PC-3 (cell line): ENCODE results near the gene RIC8B.

Source experiments
- EZH2 ChIP-seq: fragments of 300-600 bp; sonication (generic); IDR thresholded peaks from one replicate; pipeline ENCODE4 v1.6.1; 2017; ENCODE audit warnings: antibody characterized with exemption, mild to moderate bottlenecking, low read length; ENCODE audit not compliant: unreplicated experiment
- TF ChIP-seq, protein P1 (sequence below): fragments of 300-600 bp; sonication (generic); conservative IDR thresholded peaks from 2 replicates; pipeline ENCODE4 v1.5.1; 2017; ENCODE audit warnings: antibody characterized with exemption, low read depth, mild to moderate bottlenecking, low read length

DNA sequence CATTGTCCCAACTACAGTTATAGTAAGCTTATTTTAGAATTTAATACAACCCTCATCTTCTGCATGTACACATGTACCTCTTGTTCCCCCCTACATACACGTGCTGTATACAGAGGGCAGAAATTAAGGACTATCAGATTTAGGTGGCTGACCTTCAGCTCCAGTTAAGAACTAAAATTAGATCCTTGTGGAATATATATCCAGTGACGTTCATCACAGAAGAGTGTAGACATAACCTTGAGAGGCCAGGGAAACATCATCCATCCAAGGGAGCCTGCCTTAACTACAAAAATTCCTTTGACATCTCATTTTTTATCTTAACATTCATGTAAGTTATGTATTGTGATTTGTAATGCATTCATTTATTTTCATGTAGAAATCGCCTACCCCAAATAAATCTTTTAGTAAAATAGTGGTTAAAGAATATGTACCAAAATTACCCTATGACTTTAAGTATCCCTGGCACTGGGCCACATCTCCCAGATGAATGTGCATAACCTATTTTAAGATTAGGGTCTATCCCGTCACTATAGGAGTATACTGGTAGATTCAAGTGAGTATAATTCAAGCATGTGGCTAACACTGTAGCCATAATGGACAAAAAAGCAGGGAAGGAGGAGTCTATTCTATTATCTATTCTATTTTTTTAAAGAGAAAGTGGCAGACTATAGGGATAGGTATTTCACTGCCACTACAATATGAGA lies 27.5 kb downstream of the RIC8B start:
- TF ChIP-seq, protein P1, sequence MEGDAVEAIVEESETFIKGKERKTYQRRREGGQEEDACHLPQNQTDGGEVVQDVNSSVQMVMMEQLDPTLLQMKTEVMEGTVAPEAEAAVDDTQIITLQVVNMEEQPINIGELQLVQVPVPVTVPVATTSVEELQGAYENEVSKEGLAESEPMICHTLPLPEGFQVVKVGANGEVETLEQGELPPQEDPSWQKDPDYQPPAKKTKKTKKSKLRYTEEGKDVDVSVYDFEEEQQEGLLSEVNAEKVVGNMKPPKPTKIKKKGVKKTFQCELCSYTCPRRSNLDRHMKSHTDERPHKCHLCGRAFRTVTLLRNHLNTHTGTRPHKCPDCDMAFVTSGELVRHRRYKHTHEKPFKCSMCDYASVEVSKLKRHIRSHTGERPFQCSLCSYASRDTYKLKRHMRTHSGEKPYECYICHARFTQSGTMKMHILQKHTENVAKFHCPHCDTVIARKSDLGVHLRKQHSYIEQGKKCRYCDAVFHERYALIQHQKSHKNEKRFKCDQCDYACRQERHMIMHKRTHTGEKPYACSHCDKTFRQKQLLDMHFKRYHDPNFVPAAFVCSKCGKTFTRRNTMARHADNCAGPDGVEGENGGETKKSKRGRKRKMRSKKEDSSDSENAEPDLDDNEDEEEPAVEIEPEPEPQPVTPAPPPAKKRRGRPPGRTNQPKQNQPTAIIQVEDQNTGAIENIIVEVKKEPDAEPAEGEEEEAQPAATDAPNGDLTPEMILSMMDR = no peak
- TF ChIP-seq EZH2 = no peak
